Activated T-cell treated with anti-CD3 and anti-CD28 coated beads, Interleukin-2, amount 50 U/mL, for 1 hour (primary cell): Measurements from ENCODE around the gene RLIM.
"Not testable (repeated sequence)": the region's sequence is repeated elsewhere in the genome, so short reads cannot be mapped to it uniquely, and the experiment has no call there.

Experiments used
- DNase-seq: peaks from one replicate; pipeline ENCODE4 v3.0.0-alpha.2; 2020

RLIM gene, protein sequence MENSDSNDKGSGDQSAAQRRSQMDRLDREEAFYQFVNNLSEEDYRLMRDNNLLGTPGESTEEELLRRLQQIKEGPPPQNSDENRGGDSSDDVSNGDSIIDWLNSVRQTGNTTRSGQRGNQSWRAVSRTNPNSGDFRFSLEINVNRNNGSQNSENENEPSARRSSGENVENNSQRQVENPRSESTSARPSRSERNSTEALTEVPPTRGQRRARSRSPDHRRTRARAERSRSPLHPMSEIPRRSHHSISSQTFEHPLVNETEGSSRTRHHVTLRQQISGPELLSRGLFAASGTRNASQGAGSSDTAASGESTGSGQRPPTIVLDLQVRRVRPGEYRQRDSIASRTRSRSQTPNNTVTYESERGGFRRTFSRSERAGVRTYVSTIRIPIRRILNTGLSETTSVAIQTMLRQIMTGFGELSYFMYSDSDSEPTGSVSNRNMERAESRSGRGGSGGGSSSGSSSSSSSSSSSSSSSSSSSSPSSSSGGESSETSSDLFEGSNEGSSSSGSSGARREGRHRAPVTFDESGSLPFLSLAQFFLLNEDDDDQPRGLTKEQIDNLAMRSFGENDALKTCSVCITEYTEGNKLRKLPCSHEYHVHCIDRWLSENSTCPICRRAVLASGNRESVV

DNA sequence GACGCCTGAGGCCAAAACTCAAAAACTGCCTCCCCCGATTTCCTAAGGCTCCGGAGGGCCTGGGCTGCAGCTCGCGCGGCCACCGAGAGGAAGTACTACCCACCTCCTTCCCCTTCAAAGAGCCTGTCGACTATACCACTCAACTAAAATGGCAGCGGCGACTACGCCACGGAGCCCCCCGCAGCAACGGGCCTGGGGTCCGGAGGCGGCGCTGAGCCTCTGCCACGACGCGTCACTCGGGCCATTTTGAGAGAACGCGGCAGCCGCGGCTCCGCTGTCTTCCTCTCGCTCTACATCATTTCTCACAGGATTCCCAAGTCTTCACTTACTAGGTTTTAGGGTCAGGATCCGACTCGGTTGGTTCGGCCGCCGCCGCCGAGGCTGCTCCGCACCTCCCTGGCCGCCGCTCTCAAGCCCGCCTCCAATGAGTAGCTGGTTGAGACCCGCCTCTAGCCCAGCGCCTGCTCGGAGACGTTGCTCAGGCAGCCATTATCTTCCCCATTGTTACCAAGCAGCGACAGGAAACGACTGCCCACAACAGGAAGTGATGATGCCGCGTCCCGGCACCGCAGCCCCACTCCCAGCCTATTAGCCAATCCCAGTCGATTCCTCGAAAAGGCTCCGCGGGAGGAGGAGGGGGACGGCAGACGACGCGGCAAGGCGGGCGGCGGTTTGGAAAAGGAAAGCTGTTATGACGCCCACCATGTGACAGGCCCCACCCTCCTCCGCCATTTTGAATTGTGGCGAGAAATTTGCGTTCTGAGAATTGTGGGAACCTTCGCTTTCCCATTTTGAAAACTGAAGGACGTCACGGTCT is at the start of gene RLIM:
RLIM (minus strand) TSS at position 532 of the 817 bp plus-strand sequence. CDS start 18,647 bp downstream, outside the sequence.
- peak; percentile 87 for DNase-seq

DNA sequence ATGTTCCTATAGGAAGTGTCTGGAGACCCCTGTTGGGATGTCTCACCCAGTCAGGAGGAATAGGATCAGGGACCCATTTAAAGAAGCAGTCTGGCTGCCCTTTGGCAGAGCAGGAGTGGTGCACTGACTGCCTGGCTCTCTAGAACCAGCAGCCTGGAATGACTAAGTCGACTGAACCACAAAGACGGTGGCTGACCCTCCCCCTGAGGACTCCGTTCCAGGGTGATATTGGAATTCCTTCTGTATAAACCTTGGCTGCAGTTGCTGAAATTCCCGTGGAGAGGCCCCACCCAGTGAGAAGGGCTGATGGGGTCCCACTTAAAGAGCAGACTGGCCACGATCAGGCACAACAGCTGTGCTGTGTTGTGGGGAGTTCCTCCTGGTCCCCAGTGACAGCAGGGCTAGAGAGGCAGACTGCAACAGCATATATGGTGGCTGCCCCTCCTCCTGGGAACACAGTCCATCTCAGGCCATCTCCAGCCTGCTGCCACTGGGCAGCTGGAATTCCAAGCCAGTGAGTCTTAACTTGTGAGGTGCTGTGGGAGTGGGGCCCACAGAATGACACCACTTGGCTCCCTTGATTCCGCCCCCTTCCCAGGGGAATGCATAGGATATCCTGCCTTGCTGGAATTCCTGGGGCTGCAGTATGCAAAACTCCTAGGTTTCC is 41.8 kb upstream of the RLIM start:
- no peak for DNase-seq

DNA sequence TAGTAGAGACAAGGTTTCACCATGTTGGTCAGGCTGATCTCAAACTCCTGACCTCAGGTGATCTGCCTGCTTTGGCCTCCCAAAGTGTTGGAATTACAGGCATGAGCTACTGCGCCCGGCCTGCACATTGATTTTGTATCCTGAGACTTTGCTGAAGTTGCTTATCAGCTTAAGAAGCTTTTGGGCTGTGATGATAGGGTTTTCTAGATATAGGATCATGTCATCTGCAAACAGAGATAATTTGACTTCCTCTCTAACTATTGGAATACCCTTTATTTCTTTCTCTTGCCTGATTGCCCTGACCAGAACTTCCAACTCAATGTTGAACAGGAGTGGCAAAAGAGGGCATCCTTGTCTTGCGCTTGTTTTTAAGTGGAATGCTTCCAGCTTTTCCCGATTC is 40.5 kb upstream of the RLIM start:
- DNase-seq, result not testable (repeated sequence)

DNA sequence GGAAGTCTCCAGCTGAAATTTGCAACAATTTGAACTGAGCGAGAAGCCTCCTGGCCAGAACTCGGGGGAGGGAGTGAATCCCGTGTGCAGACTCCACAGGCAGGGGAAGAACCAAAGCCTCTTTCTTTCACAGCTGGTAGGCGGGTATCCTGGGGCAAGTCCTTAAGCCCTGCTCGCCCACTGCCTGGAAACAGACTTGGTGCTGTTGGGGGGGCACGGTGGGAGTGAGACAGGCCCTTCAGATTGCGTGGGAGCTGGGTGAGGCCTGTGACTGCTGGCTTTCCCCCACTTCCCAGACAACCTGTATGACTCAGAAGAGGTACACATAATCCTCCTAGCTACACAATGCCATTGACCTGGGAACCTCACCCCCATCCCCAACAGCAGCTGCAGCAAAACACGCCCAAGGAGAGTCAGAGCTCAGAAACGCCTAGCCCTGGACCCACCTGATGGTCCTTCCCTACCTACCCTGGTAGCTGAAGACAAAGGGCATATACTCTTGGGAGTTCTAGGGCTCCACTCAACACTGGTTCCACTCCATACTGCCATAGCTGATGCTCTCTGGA is 22.4 kb upstream of the RLIM start:
- no peak for DNase-seq

DNA sequence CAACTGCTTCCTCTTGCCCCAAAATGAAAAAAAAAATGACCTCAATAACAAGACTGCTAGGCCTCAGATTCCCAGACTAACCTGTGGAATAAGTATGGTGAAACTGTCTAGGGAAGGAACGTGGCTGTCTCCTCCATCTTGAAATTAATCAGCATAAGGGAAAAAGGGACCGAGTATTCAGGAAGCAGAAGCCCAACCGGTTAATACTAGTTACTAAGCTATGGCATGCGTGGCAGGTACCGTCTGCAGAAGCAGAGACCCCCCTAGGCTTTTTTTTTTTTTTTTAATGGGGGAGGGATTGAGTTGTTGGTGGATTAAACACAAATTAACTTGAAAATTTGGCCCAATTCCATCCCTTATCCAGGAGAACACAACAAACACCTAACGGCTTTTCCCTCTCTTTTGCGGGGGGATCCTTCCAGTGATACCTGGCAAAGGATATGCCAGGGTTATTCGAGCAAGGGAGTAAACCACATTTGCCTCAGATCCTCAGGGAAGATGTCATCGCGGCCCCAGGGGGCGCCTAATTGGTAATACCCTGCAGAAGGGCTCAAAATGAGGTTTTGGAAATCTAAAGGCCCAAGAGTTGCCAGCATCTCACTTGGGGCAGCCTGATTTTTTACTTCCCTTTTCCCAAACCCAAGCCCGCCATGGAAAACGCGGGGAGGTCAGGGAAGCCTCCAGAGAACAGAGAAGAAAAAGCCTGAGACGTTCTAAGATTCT is 893 bp downstream of the RLIM start:
- DNase-seq, result no peak

DNA sequence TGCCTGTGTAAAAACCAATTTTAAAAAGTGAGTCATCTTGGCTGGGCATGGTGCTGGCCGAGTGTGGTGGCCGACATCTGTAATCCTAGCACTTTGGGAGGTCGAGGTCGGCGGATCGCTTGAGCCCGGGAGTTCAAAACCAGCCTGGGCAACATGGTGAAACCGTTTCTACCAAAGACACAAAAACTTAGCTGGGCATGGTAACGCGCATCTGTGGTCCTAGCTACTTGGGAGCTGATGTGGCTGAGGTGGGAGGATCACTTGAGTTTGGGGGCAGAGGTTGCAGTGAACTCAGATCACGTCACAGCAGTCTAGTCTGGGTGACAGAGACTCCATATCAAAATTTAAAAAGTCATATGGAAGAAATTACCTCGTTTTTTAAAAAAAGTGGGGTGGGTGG is 7.6 kb downstream of the RLIM start:
- DNase-seq, result no peak

DNA sequence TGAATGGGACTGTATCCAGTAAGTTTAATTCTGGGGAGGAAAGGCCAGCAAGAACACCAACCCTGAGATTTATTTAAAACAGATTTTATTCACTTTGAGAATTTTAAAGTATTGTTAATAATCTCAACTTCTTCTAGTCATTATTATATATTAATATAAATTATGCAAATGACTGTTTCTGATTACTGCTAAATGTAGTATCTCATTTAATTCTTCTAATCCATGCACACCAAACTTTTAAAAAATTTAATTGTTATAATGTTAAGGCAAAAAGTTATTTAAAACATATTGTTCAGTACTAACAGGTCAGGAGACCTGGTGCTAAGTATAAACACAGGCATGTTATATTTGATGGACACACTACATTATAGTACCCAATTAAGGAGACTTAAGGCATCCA is 8.1 kb downstream of the RLIM start:
- no peak for DNase-seq

DNA sequence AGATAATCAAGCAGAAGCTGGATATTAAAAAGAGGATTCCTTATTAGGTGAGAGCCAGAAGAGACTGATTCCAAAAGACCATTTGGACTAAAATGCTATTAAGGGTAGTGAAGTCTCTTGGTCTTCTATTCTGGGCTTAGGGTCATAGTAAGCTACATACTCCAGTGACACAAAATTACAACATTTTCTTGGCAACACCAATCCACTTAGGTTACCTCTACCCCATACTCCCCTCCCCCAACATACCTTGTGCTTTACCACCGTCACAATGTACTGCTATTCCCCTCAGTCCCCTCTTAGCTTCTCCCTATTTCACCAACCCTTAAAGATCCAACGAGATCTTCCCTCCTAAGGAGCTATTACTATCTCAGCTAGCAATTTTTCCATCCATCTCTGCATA is 11.4 kb downstream of the RLIM start:
- DNase-seq, result no peak

DNA sequence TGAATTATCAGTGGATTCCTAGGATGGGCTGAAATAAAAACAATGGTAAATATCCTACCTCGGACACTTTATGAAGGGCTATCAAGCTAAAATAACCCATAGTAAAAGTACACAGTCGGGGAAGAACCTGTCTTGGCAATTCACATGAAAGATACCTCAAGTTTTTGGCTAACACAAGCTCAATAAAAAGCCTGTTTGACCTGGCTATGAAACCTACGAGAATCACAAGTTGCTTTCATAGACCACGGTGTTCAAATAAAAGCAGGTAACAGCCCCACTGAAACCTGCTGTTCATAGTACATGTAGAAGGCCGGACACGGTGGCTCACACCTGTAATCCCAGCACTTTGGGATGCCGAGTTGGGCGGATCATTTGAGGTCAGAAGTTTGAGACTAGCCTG is 12.3 kb downstream of the RLIM start:
- no peak for DNase-seq

DNA sequence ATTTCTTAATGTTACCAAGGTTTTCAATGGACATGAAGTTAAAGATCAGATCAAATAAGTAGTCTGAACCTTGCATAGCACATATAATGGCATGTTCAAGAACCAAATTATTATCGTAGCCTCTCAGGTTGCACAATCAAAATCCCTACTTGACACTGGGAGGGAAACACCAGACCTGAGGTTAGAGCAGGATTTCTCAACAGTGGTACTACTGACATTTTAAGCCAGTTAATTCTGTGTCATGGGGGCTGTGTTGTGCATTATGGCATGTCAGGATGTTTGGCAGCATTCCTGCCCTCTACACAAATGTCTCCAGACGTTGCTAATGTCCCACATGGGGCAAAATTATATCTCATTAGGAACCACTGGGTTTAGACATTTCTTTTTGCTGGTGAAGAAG is 20.8 kb downstream of the RLIM start:
- DNase-seq, result no peak

DNA sequence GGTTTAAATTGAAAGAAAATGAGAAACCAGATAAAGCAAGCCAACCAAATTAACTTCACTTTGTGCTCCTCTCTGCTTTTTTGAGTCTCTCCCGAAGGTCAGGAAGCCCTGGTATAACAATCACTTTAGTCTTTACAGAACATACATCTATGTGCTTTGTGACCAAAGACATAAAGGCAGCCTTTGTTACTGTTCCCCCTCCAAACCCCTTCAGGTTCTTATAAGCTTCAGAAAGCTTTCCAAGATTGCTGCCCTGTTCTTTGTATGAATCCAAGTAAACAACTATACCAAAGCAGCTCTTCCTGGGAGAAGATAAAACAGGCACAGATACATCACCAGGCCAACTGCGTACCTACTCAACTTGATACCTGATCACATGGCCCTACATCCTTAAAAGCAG is 28.7 kb downstream of the RLIM start:
- DNase-seq, result no peak

DNA sequence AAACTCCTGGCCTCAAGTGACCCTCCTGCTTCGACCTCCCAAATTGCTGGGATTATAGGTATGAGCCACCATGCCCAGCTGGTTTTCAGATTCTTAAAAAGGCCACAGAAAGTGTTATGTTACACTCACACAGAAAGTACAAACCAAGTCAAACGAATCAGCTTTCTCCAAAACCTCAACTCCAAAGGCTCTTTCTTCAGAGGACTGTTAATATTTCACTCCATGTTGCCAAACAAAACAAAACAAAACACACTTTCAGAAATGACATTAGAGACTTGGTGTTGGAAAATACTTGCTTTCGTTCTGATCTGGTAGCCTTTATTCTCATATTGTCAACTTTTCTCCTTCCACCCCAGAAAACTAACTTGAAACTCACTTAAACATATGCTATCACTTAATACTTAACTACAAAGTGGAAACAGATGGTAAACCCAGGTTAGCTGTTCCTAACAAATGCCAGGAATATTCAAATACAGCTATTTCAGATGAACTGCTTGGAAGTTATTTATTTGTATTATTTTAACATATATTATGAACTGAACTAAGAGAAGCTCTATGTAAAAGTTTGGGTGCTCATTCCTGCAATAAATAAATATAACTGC is 34.7 kb downstream of the RLIM start:
- no peak for DNase-seq

DNA sequence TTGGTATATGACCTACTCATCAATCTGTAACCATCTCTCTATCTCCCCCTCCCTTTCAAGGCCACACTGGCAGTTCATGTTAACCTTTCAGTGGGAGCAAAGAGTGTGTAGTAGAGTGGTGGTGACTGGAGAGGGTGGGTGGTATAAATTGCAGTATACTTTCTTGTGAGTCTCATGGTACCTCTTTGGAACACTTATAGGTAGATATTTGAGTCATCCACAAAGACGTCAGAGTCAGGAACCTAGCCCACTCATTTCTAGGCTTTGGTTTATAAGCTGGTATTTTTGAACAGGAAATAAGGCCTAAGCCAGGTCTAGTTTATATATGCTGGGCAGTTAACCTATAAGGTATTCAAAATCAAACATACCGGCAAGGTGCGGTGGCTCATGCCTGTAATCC is 36.3 kb downstream of the RLIM start:
- DNase-seq, result no peak

DNA sequence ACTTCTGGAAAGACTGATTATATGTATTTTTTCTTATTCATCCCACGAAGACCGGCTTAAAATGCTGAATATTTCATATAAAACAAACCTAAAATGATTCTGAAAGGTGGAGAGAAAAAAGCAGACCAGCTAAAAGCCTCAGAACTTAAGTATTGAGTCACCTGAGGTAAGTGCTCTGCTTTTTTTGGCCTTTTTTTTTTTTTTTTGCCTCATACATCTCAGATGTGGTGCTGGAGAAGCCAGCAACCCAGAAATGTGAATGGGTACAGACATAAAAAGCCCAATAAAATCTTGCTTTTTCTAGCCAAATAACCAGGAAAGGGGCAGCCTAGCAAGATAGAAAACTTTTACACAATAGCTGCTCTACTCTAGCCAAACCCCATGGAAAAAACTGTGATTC is 57.0 kb downstream of the RLIM start:
- DNase-seq, result no peak

DNA sequence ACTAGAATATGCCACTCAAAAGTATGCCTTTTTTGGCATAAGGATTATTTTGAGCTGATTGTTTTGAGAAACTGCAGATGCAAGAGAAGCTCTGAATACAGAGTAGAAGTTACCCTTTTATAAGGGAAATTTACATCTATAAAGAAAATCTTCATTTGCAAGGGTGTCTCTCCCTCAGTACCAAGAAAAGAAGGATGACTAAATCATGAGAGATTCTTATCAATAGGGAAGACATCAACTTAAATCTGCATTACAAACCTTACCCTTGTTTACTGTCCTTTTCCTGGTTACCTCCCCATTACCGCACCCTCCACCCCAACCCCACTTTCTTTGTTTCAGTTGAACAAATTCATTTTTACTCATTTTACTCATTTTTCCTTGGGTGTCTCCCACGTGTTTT is 62.5 kb downstream of the RLIM start:
- no peak for DNase-seq

DNA sequence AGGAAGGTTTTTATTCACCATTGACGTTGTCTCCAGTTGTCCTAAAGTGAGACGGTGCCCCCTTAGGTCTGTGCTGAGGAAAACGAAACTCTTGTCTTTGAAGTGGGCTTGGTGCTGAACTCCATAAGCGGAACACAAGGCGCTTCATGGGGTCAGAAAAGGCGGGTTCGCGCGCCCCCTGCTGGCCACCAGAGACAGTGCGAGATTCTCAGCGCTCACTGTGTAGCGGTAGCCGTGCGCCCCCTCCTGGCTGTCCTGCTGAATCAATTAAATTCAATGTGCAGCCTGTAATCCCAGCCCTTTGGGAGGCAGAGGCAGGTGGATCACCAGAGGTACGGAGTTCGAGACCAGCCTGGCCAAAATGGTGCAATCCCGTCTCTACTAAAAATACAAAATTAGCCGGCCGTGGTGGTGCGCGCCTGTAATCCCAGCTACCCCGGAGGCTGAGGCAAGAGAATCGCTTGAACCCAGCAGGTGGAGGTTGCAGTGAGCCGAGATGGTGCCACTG is 64.1 kb downstream of the RLIM start:
- DNase-seq, result peak; percentile 89

DNA sequence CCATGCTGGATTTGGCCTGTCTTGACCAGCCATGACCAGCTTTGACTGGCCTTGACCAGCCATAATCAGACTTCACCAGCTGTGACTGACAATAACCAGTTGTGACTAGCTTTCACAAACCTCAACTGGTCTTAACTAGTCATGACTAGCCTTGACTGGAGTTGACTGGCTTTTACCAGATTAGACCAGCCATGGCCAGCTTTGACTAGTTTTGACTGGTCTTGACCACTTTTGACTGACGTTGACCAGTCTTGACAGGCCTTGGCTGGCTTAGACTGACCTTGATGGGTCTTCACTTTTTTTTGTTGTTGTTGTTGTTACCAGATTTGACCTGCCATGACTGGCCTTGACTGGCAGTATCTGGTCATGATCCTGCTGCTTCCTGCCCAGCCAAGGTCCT is 67.4 kb downstream of the RLIM start:
- no peak for DNase-seq

DNA sequence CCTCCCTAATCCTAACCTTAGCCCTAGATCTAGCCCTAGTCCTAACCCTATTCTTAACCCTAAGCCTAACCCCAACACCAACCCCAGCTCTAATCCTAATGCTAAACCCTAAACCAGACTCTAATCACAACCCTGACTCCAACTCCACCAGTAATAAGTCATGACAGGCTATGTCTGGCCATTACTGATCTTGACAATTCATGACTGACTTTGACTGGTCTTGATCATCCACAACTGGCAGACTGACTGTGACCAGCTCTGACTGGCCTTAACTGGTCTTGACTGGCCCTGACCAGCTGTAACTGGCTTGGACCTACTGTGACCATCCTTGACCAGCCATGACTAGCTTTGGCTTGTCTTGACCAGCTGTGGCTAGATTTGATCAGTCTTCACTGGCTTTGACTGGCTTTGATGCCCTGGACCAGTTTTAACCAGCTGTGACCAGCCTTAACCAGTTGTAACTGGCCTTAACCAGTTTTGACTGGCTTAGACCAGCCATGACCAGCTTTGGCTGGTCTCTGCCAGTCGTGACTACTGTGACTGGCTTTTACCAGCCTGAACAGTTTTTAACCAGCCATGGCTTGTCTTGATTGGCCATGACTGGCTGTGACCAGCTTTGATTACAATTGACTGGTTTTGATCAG is 68.4 kb downstream of the RLIM start:
- no peak for DNase-seq

DNA sequence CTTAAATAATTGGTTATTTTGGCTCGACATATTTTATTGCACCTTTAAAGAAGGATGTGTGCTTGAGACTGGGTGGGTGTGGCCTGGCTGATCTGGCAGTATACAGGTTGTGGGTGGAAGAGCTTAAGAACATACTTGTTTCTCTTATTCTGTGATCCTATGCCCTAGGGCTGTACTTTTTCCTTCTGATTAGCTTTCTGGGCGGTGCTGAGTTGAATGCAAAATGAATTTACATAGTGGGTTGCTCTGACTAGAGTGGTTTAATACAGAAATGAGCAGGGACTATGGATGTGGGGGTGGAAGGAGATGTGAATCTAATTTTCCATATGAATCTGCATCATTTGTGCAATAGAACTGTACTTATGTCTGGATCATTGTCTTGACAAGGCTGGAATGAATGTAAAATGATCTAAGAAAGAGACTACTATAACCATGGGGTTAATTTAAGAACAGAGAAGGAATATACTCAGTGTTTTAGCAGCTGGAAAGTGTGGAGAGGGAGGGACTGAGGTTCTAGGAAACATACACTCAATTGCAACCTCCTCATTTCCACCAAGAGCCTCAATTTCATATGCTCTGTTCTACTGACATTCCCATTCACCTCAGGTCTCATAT is 73.7 kb downstream of the RLIM start:
- no peak for DNase-seq

DNA sequence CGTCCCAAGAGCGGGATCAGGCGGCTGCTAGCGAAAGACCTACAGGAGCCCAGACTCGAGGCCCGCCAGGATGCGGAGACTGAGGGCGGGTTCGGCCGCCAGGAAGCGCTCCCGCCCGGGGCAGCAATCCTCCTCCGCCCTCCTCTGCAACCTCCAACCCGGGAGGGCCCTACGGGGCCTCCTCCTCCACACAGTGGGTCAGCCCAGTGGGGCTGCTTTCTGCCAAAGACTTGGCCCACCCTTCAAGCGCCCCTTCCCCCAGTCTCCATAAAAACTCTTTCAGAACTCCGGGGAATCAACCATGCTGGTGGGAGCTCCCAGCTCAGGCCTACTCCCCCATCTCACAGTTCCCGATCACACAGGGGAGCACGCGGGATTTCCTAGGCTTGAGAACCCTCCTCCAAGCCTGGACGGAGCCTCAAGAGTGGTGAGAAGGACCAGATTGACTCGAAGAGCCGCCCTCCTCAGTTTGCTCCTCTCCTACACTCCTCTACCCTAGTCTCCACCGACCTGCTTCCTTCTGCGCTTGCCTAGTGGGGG is 77.5 kb downstream of the RLIM start:
- DNase-seq, result no peak
